Prostate gland (tissue), 2 donors: ENCODE results near the gene ZBTB21.

Experiments used
- POLR2A ChIP-seq: fragments of 450-650 bp; IDR thresholded peaks from one replicate; pipeline ENCODE4 v1.6.1; 2016; ENCODE audit warnings: antibody characterized with exemption, mild to moderate bottlenecking
- TF ChIP-seq, protein P1 (sequence below), 4 experiments: fragments of 200-600 bp in 2 of 4; fragments of 450-650 bp in 2 of 4; sonication (generic) in 2 of 4; IDR thresholded peaks; 1 replicate in 3 of 4; 2 replicates in 1 of 4; pipeline ENCODE4 v1.5.1; 2016 to 2019; ENCODE audit warnings: antibody characterized with exemption in 4 of 4, mild to moderate bottlenecking in 2 of 4, moderate library complexity in 2 of 4

DNA sequence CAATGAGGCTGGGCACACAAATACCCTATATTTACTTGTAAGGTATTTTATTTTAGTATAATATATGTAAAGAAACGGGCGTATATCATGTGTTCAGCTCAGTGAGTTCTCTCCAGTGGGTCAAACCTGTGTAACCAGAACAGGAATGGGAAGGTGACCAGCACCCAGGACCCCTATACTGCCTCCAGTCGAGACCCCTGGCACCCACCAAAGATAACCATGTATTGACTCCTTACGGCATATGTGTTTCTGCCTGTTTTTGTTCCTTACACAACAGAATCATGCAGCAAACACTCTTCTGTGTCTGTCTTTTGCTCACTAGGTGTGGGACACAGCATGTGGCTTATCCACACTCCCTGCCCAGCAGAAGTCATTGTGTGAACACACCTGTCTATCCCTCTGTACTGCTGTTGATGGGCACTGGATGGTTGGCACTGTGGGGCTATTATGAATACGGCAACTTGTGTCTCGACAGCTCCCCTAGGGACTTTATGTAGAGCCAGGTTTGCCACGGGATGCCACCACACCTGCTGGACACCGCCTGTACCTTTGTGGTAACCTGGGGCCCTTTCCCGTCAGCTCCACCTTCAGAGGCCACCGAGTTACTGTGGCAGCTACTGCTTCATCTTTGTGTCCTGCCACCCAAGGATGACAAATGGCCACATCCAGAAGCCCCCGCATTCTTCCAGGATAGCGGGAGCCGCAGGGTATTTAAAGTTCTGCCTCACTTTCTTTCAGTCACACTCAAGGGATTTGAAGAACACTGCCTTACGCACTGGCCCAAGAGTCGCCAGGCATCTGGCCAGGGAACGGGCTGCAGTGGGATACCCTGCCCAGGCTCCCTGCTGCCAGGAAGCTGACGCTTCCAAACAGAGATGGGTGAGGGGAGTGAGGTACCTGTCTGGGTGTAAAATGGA lies 32.9 kb downstream of the ZBTB21 start:
- TF ChIP-seq, protein P1, sequence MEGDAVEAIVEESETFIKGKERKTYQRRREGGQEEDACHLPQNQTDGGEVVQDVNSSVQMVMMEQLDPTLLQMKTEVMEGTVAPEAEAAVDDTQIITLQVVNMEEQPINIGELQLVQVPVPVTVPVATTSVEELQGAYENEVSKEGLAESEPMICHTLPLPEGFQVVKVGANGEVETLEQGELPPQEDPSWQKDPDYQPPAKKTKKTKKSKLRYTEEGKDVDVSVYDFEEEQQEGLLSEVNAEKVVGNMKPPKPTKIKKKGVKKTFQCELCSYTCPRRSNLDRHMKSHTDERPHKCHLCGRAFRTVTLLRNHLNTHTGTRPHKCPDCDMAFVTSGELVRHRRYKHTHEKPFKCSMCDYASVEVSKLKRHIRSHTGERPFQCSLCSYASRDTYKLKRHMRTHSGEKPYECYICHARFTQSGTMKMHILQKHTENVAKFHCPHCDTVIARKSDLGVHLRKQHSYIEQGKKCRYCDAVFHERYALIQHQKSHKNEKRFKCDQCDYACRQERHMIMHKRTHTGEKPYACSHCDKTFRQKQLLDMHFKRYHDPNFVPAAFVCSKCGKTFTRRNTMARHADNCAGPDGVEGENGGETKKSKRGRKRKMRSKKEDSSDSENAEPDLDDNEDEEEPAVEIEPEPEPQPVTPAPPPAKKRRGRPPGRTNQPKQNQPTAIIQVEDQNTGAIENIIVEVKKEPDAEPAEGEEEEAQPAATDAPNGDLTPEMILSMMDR (IDR thresholded peaks at IDR 0.05): no peak
- TF ChIP-seq POLR2A: no peak
